ENCODE measurements around the gene MMUT. TPM values are rescaled to one million over a fixed set of nuclear protein-coding genes. Genes with fewer than 3 reads are reported as not detected.
"Not testable (repeated sequence)": the region's sequence is repeated elsewhere in the genome, so short reads cannot be mapped to it uniquely, and the experiment has no call there.

The MMUT gene
- total RNA-seq, 1 donor from 2014 or later, result 10.9 TPM

DNA sequence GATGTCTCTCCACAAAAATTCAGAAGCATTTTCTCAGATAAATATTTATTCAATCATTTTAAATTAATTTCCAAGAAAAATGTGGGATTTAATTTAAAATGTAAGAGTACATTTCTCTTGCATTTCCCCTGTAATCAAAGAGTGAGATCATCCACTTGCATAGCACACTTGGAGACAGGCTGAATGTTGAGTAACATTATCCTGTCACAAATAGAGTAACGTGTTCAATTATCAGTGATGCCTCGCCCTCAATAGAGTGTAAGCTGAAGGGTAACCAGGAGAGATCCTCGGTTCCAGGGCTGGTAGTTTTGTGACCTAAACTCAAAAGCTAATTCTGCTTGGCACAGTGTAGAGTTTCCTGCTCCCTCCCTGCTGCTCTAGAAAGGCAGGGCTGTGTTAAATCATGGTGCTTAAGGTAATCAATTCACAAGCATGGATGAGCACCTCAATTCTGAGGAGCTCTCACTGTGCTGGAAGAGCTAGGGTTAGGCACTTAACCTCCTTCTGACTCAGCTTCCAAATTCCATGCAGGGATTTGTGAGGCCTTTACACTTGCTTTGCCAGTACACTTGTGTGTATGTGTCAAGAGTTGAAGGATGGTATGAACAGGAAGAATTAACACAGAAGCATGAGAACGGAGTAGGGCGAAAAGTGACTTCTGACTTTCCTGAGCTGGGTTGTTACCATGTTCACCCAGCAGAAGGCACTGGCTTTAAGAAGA, 56.6 kb downstream of the MMUT start:
- H3K9me3 Mint-ChIP-seq (ENCODE audit: unreplicated experiment), result no peaks in the 10 kb centered on the region
- Histone ChIP-seq H3K4me2 (ENCODE audit: low read length) (no peak overlapping the region), H3K9ac (ENCODE audit: low read length) (no peak overlapping the region), H3K9me3 (ENCODE audit: insufficient read depth, low read depth, low read length) (no peaks in the 10 kb centered on the region), H2AFZ (ENCODE audit: low read depth, low read length) (no peak overlapping the region), H4K20me1 (ENCODE audit: insufficient read depth, low read length) (no peaks in the 10 kb centered on the region), H3K36me3 (ENCODE audit: insufficient read depth, low read length) (no peaks in the 10 kb centered on the region), H3K4me1 (ENCODE audit: insufficient read depth, low read length) (no peaks in the 10 kb centered on the region), H3K79me2 (ENCODE audit: insufficient read depth, low read length) (no peaks in the 10 kb centered on the region), H3K4me3 (ENCODE audit: insufficient read depth, low read depth, low read length) (no peak overlapping the region), H3K27me3 (ENCODE audit: insufficient read depth, low read length) (no peaks in the 10 kb centered on the region), H3K27ac (ENCODE audit: low read depth, low read length) (no peak overlapping the region)
- FAIRE-seq (no peak), DNase-seq (ENCODE audit: low read depth) (no peak)
- no peak overlapping the region for H3K27ac Mint-ChIP-seq (ENCODE audit: unreplicated experiment)
- no peaks in the 10 kb centered on the region for H3K4me1 Mint-ChIP-seq (ENCODE audit: low read depth, unreplicated experiment)
- H3K4me3 Mint-ChIP-seq (ENCODE audit: unreplicated experiment), result no peak overlapping the region
- H3K27me3 Mint-ChIP-seq (ENCODE audit: low read depth, unreplicated experiment), result no peaks in the 10 kb centered on the region
- no peaks in the 10 kb centered on the region for H3K36me3 Mint-ChIP-seq (ENCODE audit: low read depth, unreplicated experiment)
- no peak for TF ChIP-seq EZH2 (IDR thresholded peaks at IDR 0.05; ENCODE audit: insufficient read depth, low read length)
- TF ChIP-seq, protein P1, sequence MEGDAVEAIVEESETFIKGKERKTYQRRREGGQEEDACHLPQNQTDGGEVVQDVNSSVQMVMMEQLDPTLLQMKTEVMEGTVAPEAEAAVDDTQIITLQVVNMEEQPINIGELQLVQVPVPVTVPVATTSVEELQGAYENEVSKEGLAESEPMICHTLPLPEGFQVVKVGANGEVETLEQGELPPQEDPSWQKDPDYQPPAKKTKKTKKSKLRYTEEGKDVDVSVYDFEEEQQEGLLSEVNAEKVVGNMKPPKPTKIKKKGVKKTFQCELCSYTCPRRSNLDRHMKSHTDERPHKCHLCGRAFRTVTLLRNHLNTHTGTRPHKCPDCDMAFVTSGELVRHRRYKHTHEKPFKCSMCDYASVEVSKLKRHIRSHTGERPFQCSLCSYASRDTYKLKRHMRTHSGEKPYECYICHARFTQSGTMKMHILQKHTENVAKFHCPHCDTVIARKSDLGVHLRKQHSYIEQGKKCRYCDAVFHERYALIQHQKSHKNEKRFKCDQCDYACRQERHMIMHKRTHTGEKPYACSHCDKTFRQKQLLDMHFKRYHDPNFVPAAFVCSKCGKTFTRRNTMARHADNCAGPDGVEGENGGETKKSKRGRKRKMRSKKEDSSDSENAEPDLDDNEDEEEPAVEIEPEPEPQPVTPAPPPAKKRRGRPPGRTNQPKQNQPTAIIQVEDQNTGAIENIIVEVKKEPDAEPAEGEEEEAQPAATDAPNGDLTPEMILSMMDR (IDR thresholded peaks at IDR 0.05; ENCODE audit: insufficient read depth, low read depth, low read length), result no peak

DNA sequence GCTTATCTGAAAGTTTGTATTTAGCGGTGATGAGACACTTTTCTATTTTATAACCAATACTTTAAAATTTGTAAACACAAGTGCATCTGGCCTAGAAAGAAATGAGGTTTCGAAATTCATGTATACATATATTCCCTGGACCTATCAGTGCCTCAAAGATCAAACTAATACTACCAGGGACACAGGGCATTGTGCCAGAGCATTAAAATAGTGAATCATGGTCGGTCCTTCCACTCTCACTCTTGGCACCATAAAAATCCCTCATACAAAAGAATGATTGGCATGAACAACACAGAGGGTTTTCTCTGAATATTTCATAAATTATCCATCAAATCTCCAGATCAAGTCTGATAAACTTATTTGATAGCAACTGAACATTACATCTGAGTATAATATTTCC, 62.0 kb downstream of the MMUT start:
- Histone ChIP-seq H3K27ac (ENCODE audit: low read depth, low read length) (no peak overlapping the region), H3K4me2 (ENCODE audit: low read length) (no peak overlapping the region), H3K4me1 (ENCODE audit: insufficient read depth, low read length) (no peaks in the 10 kb centered on the region), H3K79me2 (ENCODE audit: insufficient read depth, low read length) (no peaks in the 10 kb centered on the region), H3K9ac (ENCODE audit: low read length) (no peak overlapping the region), H3K9me3 (ENCODE audit: insufficient read depth, low read depth, low read length) (no peaks in the 10 kb centered on the region), H4K20me1 (ENCODE audit: insufficient read depth, low read length) (no peaks in the 10 kb centered on the region), H3K4me3 (ENCODE audit: insufficient read depth, low read depth, low read length) (no peak overlapping the region), H2AFZ (ENCODE audit: low read depth, low read length) (no peak overlapping the region), H3K27me3 (ENCODE audit: insufficient read depth, low read length) (no peaks in the 10 kb centered on the region), H3K36me3 (ENCODE audit: insufficient read depth, low read length) (no peaks in the 10 kb centered on the region)
- Mint-ChIP-seq H3K27ac (ENCODE audit: unreplicated experiment) (no peak overlapping the region), H3K9me3 (ENCODE audit: unreplicated experiment) (no peaks in the 10 kb centered on the region), H3K36me3 (ENCODE audit: low read depth, unreplicated experiment) (no peaks in the 10 kb centered on the region), H3K4me1 (ENCODE audit: low read depth, unreplicated experiment) (no peaks in the 10 kb centered on the region), H3K27me3 (ENCODE audit: low read depth, unreplicated experiment) (peaks cover 2% of the 10 kb centered on the region), H3K4me3 (ENCODE audit: unreplicated experiment) (no peak overlapping the region)
- DNase-seq (ENCODE audit: low read depth) (no peak), FAIRE-seq (no peak)
- TF ChIP-seq, protein P1 (IDR thresholded peaks at IDR 0.05; ENCODE audit: insufficient read depth, low read depth, low read length), result no peak
- no peak for TF ChIP-seq EZH2 (IDR thresholded peaks at IDR 0.05; ENCODE audit: insufficient read depth, low read length)

DNA sequence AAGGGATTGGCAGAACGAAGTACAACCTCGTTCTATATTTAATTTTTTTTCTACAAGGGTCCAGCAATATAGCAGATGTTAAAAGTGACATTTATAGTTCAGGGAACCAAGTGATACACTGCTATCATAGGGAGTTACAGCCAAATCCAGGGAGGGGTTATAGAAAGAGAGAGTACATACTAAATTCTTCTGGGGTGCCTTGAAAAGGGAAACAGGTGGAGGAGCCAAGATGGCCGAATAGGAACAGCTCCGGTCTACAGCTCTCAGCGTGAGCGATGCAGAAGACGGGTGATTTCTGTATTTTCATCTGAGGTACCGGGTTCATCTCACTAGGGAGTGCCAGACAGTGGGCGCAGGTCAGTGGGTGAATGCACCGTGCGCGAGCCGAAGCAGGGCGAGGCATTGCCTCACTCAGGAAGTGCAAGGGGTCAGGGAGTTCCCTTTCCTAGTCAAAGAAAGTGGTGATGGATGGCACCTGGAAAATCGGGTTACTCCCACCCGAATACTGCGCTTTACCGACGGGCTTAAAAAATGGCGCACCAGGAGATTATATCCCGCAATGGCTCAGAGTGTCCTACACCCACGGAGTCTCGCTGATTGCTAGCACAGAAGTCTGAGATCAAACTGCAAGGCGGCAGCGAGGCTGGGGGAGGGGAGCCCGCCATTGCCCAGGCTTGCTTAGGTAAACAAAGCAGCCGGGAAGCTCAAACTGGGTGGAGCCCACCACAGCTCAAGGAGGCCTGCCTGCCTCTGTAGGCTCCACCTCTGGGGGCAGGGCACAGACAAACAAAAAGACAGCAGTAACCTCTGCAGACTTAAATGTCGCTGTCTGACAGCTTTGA, 76.2 kb downstream of the MMUT start:
- H3K9me3 Mint-ChIP-seq (ENCODE audit: unreplicated experiment); H3K36me3 Mint-ChIP-seq (ENCODE audit: low read depth, unreplicated experiment); DNase-seq (ENCODE audit: low read depth); H3K4me3 ChIP-seq (ENCODE audit: insufficient read depth, low read depth, low read length); H3K4me1 Mint-ChIP-seq (ENCODE audit: low read depth, unreplicated experiment); H3K27me3 ChIP-seq (ENCODE audit: insufficient read depth, low read length); H3K27ac Mint-ChIP-seq (ENCODE audit: unreplicated experiment); H3K9ac ChIP-seq (ENCODE audit: low read length); H3K79me2 ChIP-seq (ENCODE audit: insufficient read depth, low read length); FAIRE-seq; H3K27ac ChIP-seq (ENCODE audit: low read depth, low read length); H3K36me3 ChIP-seq (ENCODE audit: insufficient read depth, low read length); H3K9me3 ChIP-seq (ENCODE audit: insufficient read depth, low read depth, low read length); H2AFZ ChIP-seq (ENCODE audit: low read depth, low read length); H3K4me2 ChIP-seq (ENCODE audit: low read length); H4K20me1 ChIP-seq (ENCODE audit: insufficient read depth, low read length); H3K4me3 Mint-ChIP-seq (ENCODE audit: unreplicated experiment); H3K4me1 ChIP-seq (ENCODE audit: insufficient read depth, low read length); H3K27me3 Mint-ChIP-seq (ENCODE audit: low read depth, unreplicated experiment): not testable (repeated sequence)
